Measurements from ENCODE around the gene ALK.

The ALK gene

GRCh38 chr2:29223257-29223656 lies 698.1 kb downstream of the ALK start:
- no peak overlapping the region for H3K27ac ChIP-seq
- no peak for TF ChIP-seq CTCF (conservative IDR thresholded peaks at IDR 0.05)

GRCh38 chr2:29222381-29223179 lies 698.8 kb downstream of the ALK start:
- no peak for TF ChIP-seq CTCF (conservative IDR thresholded peaks at IDR 0.05)
- no peak overlapping the region for H3K27ac ChIP-seq

GRCh38 chr2:29220506-29221270 lies 700.7 kb downstream of the ALK start:
- H3K27ac ChIP-seq: no peak overlapping the region
- no peak for TF ChIP-seq CTCF (conservative IDR thresholded peaks at IDR 0.05)

GRCh38 chr2:29219374-29219773 lies 702.0 kb downstream of the ALK start:
- no peak overlapping the region for H3K27ac ChIP-seq
- no peak for TF ChIP-seq CTCF (conservative IDR thresholded peaks at IDR 0.05)

GRCh38 chr2:29218550-29219125 lies 702.7 kb downstream of the ALK start:
- TF ChIP-seq CTCF (conservative IDR thresholded peaks at IDR 0.05): no peak
- no peak overlapping the region for H3K27ac ChIP-seq

GRCh38 chr2:29218071-29218470 lies 703.3 kb downstream of the ALK start:
- H3K27ac ChIP-seq: no peak overlapping the region
- no peak for TF ChIP-seq CTCF (conservative IDR thresholded peaks at IDR 0.05)

GRCh38 chr2:29216609-29216909 lies 704.8 kb downstream of the ALK start:
- no peak overlapping the region for H3K27ac ChIP-seq
- TF ChIP-seq CTCF (conservative IDR thresholded peaks at IDR 0.05): no peak
